GM18520 (cell line): ENCODE results near the gene PLA2G3.
"Not testable (repeated sequence)": the region's sequence is repeated elsewhere in the genome, so short reads cannot be mapped to it uniquely, and the experiment has no call there.

ENCODE experiments used
- ATAC-seq: cut with Tn5 transposase; IDR thresholded peaks from one replicate; pipeline ENCODE4 v1.9.1; 2021; ENCODE audit not compliant: unreplicated experiment

Gene PLA2G3

DNA sequence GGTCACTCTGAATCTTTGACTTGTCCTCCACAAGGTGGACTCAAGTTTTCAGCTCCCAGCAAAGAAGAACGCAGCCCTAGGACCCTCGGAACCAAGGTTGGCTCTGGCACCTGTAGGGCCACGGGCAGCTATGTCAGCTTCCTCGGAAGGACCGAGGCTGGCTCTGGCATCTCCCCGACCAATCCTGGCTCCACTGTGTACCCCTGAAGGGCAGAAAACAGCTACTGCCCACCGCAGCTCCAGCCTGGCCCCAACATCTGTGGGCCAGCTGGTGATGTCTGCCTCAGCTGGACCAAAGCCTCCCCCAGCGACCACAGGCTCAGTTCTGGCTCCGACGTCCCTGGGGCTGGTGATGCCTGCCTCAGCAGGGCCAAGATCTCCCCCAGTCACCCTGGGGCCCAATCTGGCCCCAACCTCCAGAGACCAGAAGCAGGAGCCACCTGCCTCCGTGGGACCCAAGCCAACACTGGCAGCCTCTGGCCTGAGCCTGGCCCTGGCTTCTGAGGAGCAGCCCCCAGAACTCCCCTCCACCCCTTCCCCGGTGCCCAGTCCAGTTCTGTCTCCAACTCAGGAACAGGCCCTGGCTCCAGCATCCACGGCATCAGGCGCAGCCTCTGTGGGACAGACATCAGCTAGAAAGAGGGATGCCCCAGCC, 15.4 kb downstream of the PLA2G3 start:
- ATAC-seq = no peak

DNA sequence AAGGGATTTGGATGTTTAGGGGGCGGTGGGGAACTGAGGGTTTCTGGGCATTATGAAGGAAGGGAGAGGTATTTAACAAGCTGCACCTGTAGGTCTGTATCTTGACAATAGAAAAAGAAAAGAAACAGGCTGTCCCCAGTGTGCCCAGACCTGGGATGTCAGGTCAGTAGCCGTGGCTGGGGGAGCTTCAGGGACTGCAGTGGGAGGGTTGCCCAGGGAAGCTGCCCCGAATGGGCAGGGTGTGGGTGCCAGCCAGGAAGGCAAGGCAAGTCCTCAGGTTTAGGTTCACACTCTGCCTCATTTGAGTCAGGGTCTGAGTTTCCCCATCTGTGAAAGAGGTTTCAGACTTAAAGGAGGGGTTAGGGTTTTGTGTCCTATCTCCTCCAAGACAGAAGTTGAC, 16.0 kb downstream of the PLA2G3 start:
- no peak for ATAC-seq

DNA sequence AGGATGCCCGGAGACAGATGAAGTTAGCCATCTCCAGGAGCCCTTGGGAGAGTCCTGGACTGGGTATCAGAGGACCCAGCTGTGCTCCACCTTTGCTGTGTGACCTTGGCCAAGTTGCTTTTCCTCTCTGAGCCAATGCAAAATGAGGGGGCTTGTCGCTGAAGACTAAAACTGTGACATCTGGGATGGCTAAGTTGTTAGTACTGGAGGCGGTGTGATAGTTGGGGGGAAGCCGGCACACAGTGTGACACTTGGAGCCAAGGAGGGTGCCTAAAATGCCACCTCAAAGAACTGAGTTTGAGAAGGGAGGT, 17.1 kb downstream of the PLA2G3 start:
- ATAC-seq = no peak

DNA sequence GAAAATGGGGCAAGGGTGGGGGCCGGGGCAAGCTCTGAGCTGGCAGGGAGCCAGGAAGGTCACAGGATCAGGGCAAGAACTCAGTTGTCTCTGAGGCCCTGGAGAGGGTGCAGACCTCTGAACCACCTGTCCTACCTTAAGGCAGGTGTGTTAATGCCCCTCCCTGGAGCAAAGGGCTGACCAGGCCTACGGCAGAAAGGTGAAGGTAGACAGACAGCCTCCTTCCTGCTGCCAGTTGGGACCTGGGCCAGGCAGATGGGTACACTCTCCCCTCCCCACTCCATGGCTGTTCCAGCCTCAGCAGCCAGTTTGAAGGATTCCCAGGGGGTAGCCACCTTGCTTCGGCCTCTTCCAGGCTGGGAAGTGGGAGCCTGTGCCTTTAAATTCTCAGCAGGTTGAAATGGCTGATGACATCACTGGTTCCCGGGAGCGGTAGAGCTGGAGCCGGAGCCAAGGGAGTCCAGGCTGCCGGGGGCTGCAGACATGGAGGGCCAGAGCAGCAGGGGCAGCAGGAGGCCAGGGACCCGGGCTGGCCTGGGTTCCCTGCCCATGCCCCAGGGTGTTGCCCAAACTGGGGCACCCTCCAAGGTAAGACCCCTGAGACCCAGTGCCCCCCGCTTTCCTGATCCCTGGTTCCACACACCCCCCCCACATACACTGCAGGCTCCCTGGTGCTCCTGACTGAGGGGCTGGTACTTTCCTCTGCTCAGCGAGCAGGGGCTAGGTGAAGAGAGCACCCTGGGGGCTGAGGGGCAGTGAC, 17.6 kb downstream of the PLA2G3 start, which contains the start of gene INPP5J:
Gene INPP5J, plus strand, starts transcription at position 435 of the 760 bp plus-strand sequence. Its CDS starts 49 bp downstream, at position 484.
- no peak for ATAC-seq

DNA sequence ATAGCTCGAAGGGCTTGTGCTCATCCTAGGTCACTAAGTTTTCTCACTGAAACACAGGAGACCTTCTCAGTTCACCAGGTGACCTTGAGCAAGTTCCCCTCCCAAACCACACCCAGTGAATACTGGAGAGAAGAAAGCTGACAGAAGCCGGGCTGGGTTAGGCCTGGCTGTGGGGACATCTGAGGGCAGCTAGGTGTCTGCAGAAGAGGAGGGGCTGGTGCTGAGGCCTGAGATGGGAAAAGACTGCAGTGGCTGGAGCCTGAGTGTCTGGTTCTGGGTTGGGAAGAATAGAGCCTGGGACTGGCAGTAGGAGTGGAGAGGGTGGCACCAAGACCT, 18.1 kb downstream of the PLA2G3 start:
- no peak for ATAC-seq

DNA sequence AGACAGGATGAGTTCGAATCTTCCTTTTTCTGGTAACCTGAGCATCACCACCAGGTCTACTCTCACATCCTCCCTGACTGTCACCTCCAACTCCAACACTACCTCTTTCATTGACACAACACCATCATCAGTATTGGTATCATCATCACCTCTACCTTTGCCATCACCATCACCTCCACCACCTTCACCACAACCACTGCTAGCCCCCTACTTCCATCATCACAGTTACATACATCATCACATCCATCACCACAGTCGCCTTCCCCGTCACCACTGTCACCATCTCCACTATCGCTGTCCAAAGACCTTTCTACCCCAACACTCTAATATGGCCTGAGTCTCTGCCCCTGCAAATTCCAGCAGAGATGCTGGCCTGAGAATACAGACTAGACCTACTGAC, 18.9 kb downstream of the PLA2G3 start:
- no peak for ATAC-seq

DNA sequence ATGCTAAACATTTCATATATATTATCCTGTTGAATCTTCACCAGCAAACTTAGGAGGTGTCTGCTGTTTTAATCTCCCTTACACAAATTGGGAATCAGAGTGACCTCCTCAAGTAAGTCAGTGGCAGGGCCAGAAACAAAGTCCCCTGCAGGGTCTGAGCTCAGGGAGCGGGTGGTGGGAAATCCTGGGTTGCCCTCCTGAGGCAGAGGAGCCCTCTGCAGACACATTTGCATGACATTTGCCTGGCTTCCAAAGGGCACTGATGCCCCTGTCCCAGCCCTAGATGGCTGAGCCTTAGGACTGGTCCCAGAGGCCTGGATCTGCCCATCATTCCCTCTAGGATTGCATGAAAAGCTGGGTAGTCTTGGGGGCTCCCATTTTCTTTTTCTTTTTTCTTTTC, 19.7 kb downstream of the PLA2G3 start:
- ATAC-seq = no peak

DNA sequence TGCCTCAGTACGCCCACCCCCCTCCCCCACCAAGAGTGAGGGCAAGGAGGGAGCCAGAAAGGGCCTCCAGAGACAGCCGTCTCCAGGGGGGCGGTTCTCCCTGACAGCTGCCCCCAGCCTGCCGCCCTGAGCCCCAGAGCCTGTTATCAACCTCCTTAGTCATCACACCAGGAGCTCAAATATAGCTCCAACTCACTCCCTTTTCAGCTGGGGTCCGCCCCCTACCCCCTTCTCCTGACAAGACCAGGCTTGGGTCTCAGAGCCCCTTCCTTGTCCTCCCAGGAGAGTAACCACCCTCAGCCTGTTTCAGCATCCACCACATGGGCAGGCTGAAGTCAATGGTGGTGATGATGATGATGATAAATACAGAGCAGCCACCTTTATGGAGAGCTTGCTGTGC, 20.1 kb downstream of the PLA2G3 start:
- no peak for ATAC-seq

DNA sequence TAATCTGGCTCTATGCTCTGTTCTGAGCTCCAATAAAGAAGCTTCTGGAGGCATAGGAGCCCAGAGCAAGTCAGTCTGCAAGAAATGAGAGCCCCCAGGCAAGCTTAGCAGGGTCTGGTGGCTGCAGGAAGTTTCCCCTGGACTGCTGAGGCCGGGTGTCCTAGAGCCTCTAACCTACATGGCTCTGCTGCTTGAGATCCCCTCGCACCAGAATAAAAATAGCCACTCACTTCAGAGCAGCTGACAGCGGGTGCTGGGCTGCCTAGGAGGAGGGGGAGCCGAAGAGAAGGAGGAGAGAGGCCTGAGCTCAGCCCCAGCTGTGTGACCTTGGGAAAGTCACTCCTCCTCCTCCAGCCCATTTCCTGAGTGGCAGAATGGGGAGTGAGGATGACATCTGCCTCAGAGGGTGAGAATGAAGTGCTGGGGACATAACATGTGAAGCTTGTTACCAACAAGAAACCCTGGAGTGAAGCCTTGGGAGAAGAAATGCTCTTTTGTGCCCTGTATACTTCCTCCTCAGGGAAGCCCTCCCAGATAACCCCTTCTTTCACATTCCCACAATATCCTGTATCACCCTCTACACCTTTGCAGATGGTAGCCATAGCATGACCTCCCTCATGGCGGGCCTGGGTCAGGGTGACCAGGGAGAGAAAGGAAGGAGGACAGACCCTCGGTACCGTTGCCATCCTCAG, 21.1 kb downstream of the PLA2G3 start:
- no peak for ATAC-seq

DNA sequence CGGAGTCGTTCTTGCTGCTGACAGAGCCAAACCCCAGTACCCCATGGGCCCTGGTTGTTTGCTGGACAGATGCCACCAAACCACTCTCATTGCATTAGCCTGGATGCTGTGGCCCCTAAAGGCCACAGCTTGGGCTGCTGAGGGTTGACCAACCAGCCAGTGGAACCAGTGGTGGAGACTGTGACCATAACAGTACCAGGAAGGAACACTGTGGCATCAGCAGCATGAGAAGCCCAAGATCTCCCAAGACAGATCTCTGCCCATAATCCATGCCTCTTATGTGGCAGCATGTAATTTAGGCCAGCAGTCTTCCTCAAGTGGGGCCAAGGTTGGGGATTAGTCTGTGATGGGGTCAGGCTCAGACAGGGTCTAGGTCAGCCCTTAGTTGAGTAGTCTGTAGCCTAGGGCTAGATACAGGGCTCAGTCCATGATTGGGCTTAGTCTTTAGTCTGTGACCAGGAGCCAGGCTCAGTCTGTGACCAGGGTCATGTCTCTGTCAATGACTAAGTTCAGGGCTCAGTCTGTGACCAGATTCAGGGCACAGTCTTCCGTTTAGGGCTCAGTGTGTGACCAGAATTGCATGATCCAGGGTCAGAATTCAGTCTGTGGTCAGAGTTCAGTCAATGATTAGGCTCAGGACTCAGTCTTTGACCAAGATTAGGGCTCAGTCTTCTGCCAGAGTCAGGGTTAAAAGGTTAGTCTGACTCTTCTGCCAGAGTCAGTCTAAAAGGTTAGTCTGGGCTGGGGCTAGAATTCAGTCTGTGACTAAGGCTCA, 22.1 kb downstream of the PLA2G3 start:
- ATAC-seq = no peak

DNA sequence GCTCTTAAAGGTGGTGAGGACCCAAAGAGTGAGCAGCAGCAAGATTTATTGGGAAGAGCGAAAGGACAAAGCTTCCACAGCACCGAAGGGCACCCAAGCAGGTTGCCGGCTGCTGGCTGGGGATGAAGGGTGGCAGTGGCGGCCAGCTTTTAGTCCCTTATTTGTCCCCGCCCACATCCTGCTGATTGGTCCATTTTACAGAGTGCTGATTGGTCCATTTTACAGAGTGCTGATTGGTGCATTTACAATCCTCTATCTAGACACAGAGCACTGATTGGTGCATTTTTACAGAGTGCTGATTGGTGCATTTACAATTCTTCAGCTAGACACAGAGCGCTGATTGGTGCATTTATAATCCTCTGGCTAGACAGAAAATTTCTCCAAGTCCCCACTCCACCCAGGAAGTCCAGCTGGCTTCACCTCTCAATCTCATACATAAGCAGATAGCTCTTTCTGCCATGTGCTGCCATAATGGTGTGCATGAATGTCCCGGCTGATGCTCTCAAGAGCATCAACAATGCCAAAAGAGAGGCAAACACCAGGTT, 27.7 kb downstream of the PLA2G3 start:
- not testable (repeated sequence) for ATAC-seq

DNA sequence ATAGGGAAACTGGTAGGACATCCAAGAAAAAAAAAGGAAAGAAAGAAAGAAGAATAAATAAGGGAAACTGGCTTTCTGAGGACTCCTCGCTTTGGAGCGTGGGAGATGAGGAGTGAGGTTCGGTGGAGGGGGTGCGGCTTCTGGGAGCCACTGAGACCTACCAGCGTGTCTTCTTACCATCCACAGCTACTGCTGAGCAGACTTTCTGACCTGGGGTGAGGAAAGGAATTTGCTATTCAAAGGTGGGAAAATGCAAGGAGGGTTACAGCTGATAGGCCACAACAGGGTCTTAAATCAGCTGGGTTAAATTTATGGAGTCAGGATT, 32.5 kb downstream of the PLA2G3 start:
- no peak for ATAC-seq

DNA sequence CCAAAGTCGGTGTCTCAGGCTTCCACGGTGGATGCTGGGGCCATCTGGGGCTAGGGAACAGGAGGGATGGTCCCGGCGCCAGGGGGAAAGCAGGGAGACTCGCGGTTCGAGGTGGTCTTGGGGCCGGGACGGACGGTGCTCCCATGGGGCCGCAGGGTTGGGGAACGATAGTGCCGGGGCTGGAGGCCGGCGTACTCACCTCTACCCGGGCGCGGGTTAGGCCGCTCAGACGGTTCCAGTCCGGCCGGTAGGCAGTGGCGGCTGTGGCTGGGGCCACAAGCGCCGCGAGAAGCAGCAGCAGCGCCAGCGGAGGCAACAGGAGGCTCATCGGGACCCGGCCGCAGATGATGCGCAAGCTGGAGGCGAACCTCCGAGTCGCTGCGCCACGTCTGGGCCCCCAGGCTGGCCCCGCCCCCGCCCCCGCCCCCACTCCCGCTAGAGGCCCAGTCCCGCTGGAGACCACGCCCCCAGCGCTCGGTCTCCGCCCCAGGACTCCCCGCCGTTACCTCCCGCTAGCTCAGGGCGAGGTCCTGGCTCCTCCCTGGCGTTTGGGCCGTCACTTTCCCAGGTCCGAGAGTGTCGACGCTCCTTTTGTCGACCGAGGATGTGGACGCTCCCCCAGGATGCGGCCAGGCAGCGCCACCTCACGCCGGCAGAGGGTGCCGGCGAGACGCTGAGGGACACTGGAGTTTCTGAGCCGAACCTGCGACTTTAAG, 33.0 kb downstream of the PLA2G3 start, which contains the start of gene SELENOM:
Gene SELENOM, minus strand, starts transcription at position 391 of the 716 bp plus-strand sequence. Its CDS starts 63 bp downstream, at position 328.
- ATAC-seq = peak; percentile 64

DNA sequence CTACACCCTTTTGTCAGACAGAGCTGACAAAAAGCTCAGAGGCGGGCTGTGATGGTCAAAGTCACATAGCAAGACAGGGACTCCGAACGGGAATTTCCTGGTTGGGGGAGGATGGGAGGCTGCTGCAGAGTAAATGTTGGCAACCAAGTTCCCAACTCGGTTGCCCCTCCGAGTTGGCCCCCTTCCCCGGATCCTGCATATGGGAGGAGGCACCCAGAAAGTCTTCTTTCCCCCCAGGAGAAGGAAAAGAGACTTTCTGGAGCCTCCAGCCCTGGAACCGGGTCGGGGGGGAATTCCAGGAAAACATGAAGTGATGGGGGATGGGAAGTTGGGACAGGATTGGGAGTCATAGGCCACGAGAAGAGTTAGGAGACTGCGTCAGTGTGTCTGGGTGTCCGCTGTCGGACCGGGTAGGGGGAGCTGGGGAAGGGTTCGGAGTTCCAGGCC, 33.6 kb downstream of the PLA2G3 start:
- no peak for ATAC-seq

DNA sequence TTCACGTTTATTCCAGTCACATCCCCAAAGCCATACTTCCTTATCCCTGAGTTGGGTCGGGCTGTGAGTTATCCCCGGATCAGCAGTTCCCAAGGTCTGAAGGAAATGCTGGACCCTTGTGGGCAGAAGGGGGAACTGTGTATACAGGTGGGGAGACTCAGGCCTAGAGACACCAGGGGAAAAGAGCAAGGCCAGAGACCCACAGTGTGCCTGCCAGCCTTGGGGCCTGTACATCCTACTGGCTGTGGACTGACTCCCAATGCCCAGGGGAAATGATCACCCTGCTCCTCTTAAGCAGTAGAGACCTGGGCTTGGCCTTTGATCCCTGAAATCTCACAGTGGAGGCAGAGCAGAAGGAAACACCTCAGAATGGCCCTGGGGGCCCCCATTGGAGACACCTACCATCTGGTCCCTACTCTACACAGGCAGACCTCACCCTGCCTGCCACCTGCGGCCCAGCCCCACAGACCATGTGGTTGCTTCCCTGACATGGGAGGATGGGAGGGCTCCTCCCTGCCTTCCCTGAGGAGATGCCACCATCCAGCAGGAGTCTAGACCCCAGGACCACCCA, 34.2 kb downstream of the PLA2G3 start:
- no peak for ATAC-seq

DNA sequence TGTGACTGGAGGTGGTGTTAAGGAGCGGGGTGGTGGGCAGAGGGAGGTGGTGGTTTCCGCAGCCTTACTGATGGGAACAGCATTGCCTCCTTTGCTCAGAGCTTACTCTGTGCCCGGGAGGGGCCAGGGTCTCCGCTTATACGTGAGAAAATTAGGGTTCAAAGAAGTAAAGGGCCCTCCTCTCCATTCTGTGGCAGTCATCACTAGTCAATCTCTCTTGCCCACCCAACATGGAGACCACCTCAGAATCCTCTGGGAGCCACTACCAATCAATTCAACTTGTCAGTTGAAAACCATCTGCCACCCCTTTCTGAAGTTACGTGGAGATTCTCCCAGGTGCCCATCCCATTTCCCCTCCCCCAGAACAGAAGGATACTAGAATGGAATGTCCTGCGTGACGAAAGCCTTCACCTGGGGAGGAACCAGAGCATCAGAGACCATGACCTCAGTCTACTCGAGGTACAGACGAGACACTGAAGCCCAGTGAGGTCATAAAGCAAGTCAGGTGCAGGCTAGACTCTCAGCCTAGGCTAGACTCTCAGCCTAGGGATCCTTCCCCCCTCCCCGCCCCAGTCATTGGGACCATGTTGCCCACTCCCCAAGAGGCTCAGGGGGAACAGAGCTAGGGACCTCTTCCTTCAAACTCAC, 34.9 kb downstream of the PLA2G3 start:
- ATAC-seq = no peak

DNA sequence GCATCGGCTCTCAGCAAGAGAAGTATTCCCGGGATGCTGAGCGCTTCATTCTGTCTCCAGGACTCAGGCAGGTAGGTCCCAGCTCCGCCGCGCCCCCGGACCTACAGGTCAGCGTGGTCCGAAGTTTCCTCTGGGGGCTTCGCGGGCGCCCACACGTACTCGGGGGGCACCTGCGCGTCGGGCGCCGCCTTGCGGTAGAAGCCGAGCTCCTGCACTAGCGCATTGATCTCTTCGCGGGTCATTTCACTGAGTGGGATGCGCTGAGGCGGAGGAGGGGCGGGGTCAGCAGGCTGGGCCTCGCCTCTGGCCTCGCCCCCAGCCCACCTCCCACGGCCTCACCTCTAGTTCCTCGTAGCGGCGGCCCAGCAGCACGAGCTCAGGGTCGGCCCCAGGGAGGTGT, 35.4 kb downstream of the PLA2G3 start:
- ATAC-seq = no peak

DNA sequence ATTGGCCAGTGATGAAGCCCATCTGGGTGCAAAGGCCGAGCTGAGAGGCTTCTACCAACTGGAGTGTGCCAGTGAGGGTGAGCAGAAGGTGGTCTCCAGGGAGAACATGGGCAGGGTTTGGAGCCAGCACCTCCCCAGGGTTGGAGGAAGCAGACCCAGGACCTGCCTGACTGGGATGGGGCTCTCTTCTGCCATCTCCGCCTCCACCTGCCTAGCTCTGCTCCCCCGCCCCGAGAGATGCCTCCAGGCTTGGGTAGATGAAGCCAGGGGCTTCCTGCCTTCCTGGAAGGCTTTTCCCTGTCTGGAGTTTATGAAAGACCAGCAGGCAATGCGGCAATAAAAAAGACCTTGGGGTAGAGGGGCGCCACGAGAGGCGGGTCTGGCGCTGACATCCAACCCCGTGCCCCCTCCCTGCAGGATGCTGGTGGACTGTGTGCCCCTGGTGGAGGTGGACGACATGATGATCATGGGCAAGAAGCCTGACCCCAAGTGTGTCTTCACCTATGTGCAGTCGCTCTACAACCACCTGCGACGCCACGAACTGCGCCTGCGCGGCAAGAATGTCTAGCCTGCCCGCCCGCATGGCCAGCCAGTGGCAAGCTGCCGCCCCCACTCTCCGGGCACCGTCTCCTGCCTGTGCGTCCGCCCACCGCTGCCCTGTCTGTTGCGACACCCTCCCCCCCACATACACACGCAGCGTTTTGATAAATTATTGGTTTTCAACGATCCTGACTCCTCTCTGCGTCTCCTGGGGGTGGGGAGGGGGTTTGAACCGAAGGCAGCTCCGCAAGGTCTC, 36.2 kb downstream of the PLA2G3 start:
- no peak for ATAC-seq

DNA sequence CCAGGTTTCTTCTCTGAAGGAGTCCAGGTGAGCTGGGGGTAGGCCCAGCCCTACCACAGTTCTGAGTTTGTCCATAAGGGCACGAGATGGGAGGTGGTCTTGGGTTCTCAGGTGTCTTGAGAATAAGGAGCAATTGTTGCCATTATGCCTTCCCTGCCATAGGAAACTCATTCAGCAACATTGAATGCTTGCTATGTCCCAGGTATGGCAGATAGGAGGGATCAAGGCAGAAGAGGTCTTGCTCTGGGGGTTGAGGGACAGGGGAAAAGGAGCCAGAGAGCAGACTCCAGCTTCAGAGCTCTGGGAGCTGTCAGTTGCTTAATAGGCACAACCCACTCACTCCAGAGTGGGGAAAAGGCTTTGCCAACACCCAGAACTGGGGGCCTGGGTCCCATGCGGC, 37.2 kb downstream of the PLA2G3 start:
- no peak for ATAC-seq
